Measurements from ENCODE around the gene TMEM69. TPM values are rescaled to one million over a fixed set of nuclear protein-coding genes. Genes with fewer than 3 reads are reported as not detected.
"Not testable (repeated sequence)": the region's sequence is repeated elsewhere in the genome, so short reads cannot be mapped to it uniquely, and the experiment has no call there.

TMEM69 gene
- total RNA-seq, 4 donors from 2014 or later: 12.0 to 52.7 (median 30.8) TPM

GRCh38 chr1:45721207-45721606, 33.2 kb downstream of the TMEM69 start:
- Histone ChIP-seq H3K27ac (no peak overlapping the region), H3K4me3 (no peak overlapping the region), H3K27me3 (no peaks in the 10 kb centered on the region), H3K9me3 (no peaks in the 10 kb centered on the region), H3K4me1 (no peaks in the 10 kb centered on the region), H3K36me3 (peaks cover 0 to 46% (median 0%) of the 10 kb centered on the region in 3 donors)
- WGBS, 2 donors: 67 to 71% methylated on average over 1 of the region's 1 CpG
- DNase-seq: no peak
- intact Hi-C loops (cut with DNase I): no loop called here
- TF ChIP-seq POLR2A (IDR thresholded peaks at IDR 0.05): no peak
- no peak for TF ChIP-seq CTCF (IDR thresholded peaks at IDR 0.05)

GRCh38 chr1:45722809-45723208, 34.8 kb downstream of the TMEM69 start:
- Histone ChIP-seq H3K9me3 (no peaks in the 10 kb centered on the region), H3K4me3 (no peak overlapping the region), H3K27me3 (no peaks in the 10 kb centered on the region), H3K27ac (no peak overlapping the region), H3K36me3 (peaks cover 0 to 47% (median 0%) of the 10 kb centered on the region in 3 donors), H3K4me1 (no peaks in the 10 kb centered on the region)
- no peak for DNase-seq
- 87 to 89% methylated on average over 3 of the region's 3 CpGs for WGBS, 2 donors
- intact Hi-C loops (cut with DNase I): no loop called here
- TF ChIP-seq POLR2A (IDR thresholded peaks at IDR 0.05) (no peak), CTCF (IDR thresholded peaks at IDR 0.05) (no peak)

- no peak for TF ChIP-seq CTCF (IDR thresholded peaks at IDR 0.05)
- TF ChIP-seq POLR2A (IDR thresholded peaks at IDR 0.05): no peak
Observed at GRCh38 chr1:45723248-45723930, 35.4 kb downstream of the TMEM69 start.

GRCh38 chr1:45726007-45726406, 38.0 kb downstream of the TMEM69 start:
- Histone ChIP-seq H3K36me3 (peaks cover 0 to 45% (median 0%) of the 10 kb centered on the region in 3 donors), H3K4me1 (peaks cover 0 to 13% (median 0%) of the 10 kb centered on the region in 3 donors)
- H3K27me3 ChIP-seq; intact Hi-C loops (cut with DNase I); H3K9me3 ChIP-seq; H3K4me3 ChIP-seq; DNase-seq; H3K27ac ChIP-seq: not testable (repeated sequence)
- 94 to 98% methylated on average over 8 of the region's 9 CpGs for whole genome bisulfite sequencing, 2 donors

More at GRCh38 chr1:45723248-45723930, 35.4 kb downstream of the TMEM69 start:
- intact Hi-C loops (cut with DNase I): no loop called here
- no peak for DNase-seq
- Histone ChIP-seq H3K9me3 (no peaks in the 10 kb centered on the region), H3K4me3 (no peak overlapping the region), H3K27me3 (no peaks in the 10 kb centered on the region), H3K27ac (no peak overlapping the region), H3K36me3 (peaks cover 0 to 46% (median 0%) of the 10 kb centered on the region in 3 donors), H3K4me1 (no peaks in the 10 kb centered on the region)

GRCh38 chr1:45730075-45730779, 42.2 kb downstream of the TMEM69 start:
- no peak for DNase-seq
- no peak overlapping the region for H3K4me3 ChIP-seq
- 51 to 67% methylated on average over 3 of the region's 3 CpGs for WGBS, 2 donors
- no peaks in the 10 kb centered on the region for H3K9me3 ChIP-seq
- peaks cover 0 to 30% (median 0%) of the 10 kb centered on the region in 3 donors for H3K36me3 ChIP-seq
- intact Hi-C loops (cut with DNase I): no loop called here
- peaks cover 0 to 23% (median 0%) of the 10 kb centered on the region in 3 donors for H3K4me1 ChIP-seq
- H3K27me3 ChIP-seq: no peaks in the 10 kb centered on the region
- H3K27ac ChIP-seq: no peak overlapping the region
- TF ChIP-seq POLR2A (IDR thresholded peaks at IDR 0.05): no peak
- TF ChIP-seq CTCF (IDR thresholded peaks at IDR 0.05): no peak

Measured in esophagus squamous epithelium (tissue), 5 donors.